GM19467 (cell line): ENCODE results near the gene ASCC2.
"Not testable (repeated sequence)": the region's sequence is repeated elsewhere in the genome, so short reads cannot be mapped to it uniquely, and the experiment has no call there.

Experiments used
- ATAC-seq: cut with Tn5 transposase; IDR thresholded peaks from one replicate; pipeline ENCODE4 v1.9.1; 2021; ENCODE audit warnings: mild to moderate bottlenecking, moderate library complexity; ENCODE audit not compliant: unreplicated experiment

The ASCC2 gene

GRCh38 chr22:29837741-29838598 lies at the start of gene ASCC2:
Gene ASCC2 (minus strand): TSS chr22:29838274. CDS start chr22:29832325, 5,949 bp downstream.
- ATAC-seq = peak; percentile 96

DNA sequence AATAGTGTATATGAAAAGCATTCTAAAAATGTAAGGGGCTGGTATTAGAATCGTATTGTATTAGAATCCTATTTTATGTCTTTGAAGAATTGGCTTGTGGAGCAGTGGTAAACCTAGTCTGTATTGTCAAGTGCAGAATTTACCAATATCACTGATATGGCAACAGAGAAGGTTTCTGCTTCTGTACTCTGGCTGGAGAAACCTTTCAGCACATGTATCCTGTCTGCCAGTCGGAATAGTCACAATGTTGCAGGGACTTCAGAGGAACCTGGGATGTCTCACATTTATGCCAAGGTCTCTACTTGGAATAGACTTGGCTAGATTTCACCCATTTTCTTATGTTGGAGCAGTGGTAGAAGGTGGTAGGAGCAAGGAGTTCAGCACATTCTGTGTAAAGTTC lies 49.3 kb upstream of the ASCC2 start:
- ATAC-seq = no peak

DNA sequence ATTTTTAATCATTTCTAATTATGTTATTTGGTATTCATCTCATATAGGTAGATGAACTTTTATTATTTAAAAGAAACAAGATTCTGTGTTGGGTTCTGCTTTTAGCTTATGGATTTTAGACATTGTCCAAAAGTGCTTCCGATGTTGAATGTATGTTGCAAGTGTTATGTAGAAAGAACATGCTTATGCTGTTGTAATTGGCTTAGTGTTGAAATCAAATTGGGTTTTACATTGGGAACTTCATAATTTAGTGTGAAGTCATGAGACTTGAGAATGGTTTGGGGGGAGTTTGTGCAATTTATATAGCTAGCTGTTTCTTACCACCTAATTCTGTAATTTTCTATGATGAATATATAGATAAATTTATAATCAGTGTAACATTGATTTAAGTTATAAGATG lies 48.5 kb upstream of the ASCC2 start:
- ATAC-seq = no peak

- ATAC-seq = no peak
These were observed 47.5 kb upstream of the ASCC2 start for GRCh38 chr22:29885610-29886009.

GRCh38 chr22:29883775-29884097 lies 45.7 kb upstream of the ASCC2 start:
- ATAC-seq = no peak

- ATAC-seq = peak; percentile 72
These were observed 45.1 kb upstream of the ASCC2 start, which contains the start of gene MTMR3 for GRCh38 chr22:29883045-29883774. Gene MTMR3 (plus strand): TSS chr22:29883174. CDS start chr22:29971060, 87,886 bp downstream.

DNA sequence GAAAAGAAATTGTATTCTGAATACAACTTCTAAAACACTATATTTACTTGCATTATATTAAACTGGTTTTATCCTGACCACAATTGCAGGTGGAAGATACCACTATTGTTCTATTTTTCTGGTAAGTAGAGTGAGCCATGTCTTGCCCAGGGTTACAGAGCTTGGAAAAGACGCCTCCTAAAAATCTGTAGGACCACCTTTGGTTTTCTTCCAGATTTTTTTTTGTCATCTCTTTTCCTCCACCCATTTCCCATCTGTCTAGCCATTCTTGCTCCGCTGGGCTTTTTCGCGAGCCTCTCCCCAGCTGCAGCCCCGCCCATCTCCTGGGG lies 44.6 kb upstream of the ASCC2 start:
- ATAC-seq = no peak

- no peak for ATAC-seq
These were observed 41.7 kb upstream of the ASCC2 start for GRCh38 chr22:29879753-29880152.

DNA sequence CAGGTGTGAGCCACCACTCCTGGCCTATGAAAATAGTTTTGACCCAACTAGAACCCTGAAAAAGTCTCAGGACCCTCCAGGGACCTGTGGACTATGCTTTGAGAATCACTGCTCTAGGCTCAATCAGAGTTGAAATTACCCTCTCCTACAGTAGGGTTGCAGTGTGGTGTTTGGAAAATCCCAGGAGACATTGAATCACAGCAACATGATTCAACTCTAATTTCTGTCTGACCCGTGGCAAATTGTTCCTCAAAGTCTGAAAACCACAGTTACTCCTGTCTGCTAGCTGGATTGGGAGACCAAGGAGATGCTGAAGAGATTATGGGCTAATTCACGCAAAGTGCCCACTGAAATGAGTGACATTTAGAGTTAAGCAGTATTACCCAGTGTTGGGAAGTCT lies 39.5 kb upstream of the ASCC2 start:
- no peak for ATAC-seq

- ATAC-seq = no peak
These were observed 35.9 kb upstream of the ASCC2 start for GRCh38 chr22:29873943-29874342.

DNA sequence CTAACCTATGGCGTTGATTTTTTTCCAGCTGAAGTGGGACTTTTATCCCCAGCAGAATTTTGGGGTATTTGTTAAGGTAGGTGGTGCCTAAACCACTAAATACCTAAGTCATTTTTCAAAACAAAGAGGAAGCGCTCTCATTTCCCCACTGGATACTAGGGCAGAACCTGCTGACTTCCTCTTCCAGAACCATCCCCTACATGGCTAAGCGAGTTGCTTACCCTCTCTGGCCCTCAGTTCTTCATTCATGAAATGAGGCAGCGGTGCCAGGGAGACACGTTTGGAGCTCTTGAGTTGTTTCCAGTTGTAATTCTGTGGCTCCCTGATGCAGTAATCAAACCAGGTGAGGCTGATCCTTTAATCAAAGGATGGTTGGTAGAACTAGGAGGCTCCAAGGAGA lies 34.9 kb upstream of the ASCC2 start:
- no peak for ATAC-seq

GRCh38 chr22:29872144-29872893 lies 34.2 kb upstream of the ASCC2 start:
- no peak for ATAC-seq

GRCh38 chr22:29871684-29872083 lies 33.6 kb upstream of the ASCC2 start:
- ATAC-seq = no peak

DNA sequence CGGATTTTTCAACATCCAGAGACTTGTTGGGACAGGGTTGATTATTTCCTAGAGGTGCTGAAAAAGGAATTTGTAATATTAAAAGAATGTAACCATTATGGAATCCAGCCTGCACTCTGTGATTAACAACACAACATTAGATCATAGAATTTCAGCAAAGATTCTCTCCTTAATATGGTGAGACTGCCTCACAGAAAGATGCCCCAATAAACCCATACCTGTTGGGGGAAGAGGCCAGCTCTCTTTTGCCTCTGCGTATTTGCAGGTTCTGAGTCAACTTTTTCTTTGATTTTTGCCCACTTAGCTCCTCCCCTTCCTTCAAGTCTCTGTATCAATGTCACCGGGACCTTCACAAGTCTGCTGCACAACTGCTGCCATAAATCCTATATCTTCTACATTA lies 32.5 kb upstream of the ASCC2 start:
- no peak for ATAC-seq

DNA sequence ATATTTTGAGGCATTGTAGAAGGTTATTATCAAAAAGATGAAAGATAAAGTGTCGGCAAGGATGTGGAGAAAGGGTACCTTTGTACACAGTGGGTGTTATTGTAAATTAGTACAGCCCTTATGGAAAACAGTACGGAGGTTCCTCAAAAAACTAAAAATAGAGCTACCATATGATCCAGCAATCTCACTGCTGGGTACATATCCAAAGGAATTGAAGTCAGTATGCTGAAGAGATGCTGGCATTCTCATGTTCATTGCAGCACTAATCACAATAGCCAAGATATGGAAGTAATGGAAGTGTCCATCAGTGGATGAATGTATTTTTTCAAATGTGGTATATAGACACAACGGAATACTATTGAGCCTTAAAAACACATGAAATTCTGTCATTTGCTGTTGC lies 29.8 kb upstream of the ASCC2 start:
- no peak for ATAC-seq

DNA sequence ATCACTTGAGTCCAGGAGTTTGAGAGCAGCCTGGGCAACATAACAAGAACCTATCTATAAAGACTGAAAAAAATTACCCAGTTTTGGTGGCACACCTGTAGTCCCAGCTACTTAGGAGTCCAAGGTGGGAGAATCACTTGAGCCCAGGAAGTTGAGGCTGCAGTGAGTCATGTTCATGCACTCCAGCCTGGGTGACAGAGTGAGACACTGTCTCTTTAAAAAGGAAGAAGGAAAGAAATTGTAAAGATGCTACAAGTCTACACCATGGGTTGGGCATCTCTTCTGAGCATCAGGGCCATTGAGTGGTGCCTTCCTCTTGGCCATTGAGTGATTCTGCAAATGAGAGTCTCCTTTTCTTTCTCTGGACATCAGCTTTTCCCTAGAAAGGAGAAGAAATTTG lies 29.2 kb upstream of the ASCC2 start:
- ATAC-seq = no peak

DNA sequence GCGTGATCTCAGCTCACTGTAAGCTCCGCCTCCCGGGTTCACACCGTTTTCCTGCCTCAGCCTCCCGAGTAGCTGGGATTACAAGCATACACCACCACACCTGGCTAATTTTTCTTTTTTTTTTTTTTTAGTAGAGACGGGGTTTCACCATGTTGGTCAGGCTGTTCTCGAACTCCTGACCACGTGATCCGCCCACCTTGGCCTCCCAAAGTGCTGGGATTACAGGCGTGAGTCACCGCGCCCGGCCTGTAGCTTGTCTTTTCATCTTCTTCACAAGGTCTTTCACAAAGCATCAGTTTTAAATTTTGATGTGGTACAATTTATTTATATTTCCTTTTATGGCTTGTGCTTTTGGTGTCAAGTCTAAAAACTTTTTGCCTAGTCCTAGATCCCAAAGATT lies 27.5 kb upstream of the ASCC2 start:
- not testable (repeated sequence) for ATAC-seq

DNA sequence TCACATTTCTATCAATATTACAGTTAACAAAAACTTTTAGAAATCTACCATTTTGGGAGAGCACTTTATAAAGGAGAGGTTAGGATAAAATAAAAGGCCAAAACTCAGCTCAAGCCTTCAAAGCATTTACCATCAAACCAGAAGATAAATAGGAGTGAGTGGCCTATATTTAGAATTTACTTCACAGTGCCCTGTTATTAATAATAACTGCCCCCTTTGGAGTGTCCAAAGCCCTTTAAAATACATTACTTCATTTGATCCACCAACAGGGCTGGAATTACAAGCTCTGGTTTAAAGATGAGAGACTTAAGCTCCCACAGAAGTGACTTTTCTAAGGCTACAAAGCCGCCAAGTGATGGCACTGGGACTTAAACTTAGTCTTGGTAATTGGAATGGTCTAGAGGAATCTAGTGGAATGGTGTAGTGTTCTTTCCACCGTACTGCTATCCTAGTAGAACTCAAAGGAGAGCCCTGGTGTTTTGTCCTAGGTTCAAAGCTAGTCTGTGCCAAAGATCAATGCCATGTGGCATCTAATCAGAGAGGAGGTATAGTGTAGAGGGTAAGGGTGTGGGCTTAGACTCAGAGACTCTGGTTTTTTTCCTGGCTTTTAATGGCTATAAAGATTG lies 23.7 kb upstream of the ASCC2 start:
- ATAC-seq = no peak

GRCh38 chr22:29860006-29860766 lies 22.1 kb upstream of the ASCC2 start:
- no peak for ATAC-seq

GRCh38 chr22:29859030-29859429 lies 21.0 kb upstream of the ASCC2 start:
- not testable (repeated sequence) for ATAC-seq
